Activated T-cell treated with anti-CD3 and anti-CD28 coated beads for 24 hours (primary cell): Measurements from ENCODE around the gene PERM1.

Source experiments
- DNase-seq: peaks from one replicate; pipeline ENCODE4 v3.0.0-alpha.2; 2020; ENCODE audit warnings: low read depth

Gene PERM1

DNA sequence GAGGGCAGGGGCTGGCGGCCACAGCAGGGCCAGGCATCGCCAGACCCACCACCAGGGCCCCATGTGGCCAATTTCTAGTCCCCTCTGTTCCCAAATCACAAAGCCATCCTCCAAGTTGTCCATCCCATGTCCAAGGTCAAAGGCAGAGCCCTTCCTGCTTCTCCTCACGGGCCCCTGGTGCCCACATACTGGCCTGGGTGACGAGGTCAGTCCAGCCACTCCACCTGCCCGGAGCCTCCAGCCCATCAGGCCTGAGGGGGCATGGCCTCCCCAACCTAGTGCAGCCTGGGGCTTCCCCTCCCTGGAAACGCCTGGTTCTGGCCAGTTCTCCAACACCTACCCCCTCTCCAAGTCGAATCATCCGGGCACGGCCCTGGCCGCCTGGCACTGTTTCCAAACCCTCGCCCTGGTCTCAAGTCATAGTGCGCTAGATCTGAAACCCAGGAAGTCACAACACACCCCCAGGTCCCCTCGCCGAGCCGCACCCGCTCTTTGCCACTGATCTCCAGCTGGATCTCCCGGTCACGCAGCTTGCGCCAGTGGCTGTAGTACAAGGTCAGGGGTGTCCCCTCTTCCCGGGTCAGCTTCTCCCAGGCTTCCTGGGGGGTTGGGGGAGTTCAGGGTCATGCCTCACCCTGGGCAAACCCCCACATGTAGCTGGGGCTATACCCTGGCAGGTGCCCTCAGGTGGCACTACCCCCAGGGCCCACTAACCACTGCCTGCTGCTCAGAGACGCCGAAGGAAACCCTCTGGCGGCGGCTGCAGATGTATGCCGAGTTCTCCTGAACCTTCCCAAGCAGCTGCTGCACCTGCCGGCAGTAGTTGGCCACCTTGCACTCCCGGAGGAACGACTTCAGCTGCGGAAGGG, 36.0 kb downstream of the PERM1 start:
- no peak for DNase-seq

- no peak for DNase-seq
These were observed 37.3 kb downstream of the PERM1 start for GRCh38 chr1:944341-945325.

DNA sequence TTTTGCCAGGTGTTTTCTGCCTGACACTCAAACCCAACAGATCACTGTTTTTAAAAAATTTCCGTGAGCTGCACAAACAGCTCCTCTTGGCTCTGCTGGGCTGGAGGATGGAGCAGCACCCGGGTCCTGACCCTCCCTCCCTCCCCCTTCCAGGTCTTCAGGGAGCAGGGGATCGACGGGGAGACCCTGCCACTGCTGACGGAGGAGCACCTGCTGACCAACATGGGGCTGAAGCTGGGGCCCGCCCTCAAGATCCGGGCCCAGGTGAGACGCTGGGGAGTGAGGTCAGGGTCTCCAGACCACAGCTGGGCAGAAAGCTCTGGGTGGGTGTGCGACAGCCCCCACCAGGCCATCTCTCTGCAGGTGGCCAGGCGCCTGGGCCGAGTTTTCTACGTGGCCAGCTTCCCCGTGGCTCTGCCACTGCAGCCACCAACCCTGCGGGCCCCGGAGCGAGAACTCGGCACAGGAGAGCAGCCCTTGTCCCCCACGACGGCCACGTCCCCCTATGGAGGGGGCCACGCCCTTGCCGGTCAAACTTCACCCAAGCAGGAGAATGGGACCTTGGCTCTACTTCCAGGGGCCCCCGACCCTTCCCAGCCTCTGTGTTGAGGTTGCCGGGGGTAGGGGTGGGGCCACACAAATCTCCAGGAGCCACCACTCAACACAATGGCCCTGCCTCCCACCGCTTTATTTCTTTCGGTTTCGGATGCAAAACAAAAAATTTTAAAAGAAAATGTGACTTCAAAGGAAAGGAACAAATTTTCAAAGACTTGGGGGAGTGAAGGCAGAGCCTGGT, 38.1 kb downstream of the PERM1 start:
- DNase-seq: no peak

- DNase-seq: no peak
These were observed 38.9 kb downstream of the PERM1 start for GRCh38 chr1:942864-943533.

- no peak for DNase-seq
These were observed 39.5 kb downstream of the PERM1 start for GRCh38 chr1:942411-942821.

GRCh38 chr1:941588-942383, 40.1 kb downstream of the PERM1 start:
- DNase-seq: no peak

GRCh38 chr1:941015-941587, 40.8 kb downstream of the PERM1 start:
- DNase-seq: no peak

- no peak for DNase-seq
These were observed 41.5 kb downstream of the PERM1 start for GRCh38 chr1:940107-941014.

- no peak for DNase-seq
These were observed 42.3 kb downstream of the PERM1 start for GRCh38 chr1:939511-940106.

DNA sequence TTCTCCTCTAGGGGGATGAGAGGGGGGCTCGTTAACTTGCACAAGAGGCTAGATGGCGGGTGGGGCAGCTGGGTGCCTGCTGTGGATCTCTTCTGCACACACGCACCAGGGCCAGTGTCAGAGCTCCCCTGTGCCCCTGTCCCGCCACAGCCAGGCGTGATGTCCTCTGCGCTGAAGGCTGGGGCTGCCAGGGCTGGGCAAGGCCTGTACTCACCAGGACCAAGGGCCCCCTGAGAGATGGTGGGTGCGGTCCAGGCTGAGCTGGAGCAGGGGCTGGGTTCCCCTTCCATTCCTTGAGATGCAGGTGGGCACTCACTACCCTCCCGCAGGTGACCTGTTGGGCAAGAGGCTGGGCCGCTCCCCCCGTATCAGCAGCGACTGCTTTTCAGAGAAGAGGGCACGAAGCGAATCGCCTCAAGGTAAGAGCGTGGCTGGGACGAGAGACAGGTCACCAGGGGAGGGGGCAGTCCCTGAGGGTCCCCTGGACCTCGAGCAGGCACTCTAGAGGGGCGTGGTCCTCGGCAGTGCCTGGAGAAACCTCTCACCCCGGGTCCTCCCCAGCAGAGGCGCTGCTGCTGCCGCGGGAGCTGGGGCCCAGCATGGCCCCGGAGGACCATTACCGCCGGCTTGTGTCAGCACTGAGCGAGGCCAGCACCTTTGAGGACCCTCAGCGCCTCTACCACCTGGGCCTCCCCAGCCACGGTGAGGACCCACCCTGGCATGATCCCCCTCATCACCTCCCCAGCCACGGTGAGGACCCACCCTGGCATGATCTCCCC, 43.0 kb downstream of the PERM1 start:
- no peak for DNase-seq

DNA sequence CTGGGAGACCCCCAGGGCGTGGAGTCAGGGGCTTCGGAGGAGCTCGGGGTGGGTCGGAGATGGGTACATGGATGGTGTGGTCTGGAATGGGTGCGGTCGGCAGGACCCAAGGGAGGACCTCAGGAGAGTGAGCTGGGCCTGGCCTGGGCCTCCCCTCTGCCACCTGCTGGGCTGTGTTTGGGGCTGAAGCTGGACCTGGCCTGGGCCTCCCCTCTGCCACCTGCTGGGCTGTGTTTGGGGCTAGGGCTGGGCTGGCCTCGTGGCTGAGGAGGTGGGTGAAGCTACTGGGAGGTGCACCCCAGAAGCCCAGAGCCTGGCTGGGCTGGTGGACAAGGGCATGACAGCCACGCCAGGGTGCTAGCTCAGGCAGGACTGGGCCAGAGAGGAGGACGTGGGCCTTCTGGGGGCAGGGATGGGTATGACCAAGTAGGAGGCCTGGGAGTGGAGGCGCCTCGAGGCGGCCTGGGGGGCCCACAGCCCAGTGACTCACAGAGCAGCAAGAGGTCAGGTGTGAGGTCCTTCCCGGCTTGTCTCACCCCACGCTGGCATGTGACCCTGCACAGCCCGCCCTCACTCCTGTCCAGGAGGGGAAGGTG, 43.7 kb downstream of the PERM1 start:
- no peak for DNase-seq

- DNase-seq: no peak
These were observed 44.4 kb downstream of the PERM1 start for GRCh38 chr1:937521-937920.

DNA sequence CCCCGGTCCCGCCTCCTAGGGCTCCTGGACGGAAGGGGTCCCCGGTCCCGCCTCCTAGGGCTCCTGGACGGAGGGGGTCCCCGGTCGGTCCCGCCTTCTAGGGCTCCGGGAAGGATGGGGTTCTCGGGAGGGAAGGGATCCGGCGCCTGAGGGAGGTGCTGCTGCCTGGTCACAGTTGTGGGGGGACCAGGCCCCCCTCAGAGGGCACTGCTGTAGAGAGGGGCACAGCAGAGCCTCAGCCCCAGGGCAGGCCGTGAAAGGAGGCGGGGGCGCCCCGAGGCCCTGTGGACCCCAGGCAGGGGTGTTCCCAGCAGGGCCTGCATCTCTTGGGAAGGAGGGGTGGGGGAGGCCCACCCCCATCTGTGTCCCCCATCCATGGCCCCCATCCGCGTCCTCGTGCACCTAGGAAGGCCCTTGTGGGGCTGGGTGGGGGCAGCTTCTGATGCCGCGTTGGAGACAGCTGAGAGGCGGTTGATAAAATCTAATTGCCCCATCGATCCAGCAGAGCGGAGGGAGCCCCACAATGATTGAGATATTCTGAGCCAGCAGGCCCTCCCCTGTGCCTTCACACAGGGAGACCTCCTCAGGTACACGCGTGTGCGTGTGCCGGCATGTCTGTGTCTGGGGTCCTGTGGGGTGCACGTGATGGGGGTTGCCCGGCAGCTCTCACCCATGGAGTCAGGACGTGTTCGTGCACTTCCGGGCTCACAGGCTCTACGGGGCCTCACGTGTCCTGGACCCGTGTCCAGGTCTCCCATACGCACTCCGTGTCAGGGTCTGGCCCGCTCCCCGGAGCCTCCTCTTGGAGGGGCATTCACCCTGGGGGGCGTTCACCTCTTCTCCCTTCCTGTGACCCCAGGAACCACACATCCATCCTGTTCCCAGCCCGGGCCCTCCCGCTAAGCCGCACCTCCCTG, 45.3 kb downstream of the PERM1 start:
- no peak for DNase-seq

DNA sequence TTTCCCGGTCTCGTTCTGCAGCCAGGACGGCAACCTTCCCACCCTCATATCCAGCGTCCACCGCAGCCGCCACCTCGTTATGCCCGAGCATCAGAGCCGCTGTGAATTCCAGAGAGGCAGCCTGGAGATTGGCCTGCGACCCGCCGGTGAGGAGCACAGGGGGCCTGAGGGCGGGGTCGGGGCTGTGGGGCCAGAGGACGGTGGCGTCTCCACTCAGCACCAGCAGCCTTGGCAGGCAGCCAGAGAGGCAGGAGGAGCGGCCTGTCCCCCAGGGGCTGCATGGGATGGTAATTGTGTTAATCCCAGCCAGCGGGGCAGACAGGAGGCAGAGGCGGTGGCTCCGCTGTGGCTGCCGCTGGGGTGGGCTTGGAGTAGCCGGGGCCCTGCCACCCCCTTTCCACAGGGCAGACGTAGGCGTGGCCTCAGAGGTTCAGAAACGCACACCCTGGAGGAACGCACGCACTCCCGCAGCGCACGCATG, 46.1 kb downstream of the PERM1 start:
- no peak for DNase-seq

GRCh38 chr1:934991-935750, 46.7 kb downstream of the PERM1 start:
- DNase-seq: no peak

DNA sequence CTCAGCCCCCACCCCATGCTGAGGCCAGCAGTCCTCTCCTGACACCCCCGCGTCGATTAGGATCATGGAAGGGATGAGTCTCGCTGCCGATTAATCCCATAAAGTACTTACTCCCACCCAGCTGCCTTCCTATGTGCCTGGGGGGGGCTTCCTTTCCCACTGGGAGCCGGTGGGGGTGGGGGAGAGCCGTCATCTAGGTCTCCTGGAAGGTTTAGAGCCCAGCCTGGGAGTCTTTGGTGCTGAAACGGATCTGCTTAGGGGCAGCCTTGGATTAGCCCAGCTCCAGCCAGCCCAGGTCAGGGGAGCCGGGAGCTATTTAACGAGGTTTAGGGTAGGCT, 48.3 kb downstream of the PERM1 start:
- DNase-seq: no peak
